HG03066 (cell line): ENCODE results near the gene CACNA2D3.

Experiments used
- ATAC-seq: cut with Tn5 transposase; IDR thresholded peaks from one replicate; pipeline ENCODE4 v1.9.1; 2021; ENCODE audit warnings: low read depth; ENCODE audit not compliant: unreplicated experiment

The CACNA2D3 gene

GRCh38 chr3:54262541-54262940 is 140.2 kb downstream of the CACNA2D3 start:
- ATAC-seq = no peak

- no peak for ATAC-seq
Observed at GRCh38 chr3:54262946-54263345, 140.6 kb downstream of the CACNA2D3 start.

- ATAC-seq = no peak
Observed at GRCh38 chr3:54264050-54264449, 141.7 kb downstream of the CACNA2D3 start.

GRCh38 chr3:54270816-54271526 is 148.6 kb downstream of the CACNA2D3 start:
- no peak for ATAC-seq

- ATAC-seq = no peak
Observed at GRCh38 chr3:54273791-54274190, 151.4 kb downstream of the CACNA2D3 start.

- no peak for ATAC-seq
Observed at GRCh38 chr3:54274607-54275006, 152.3 kb downstream of the CACNA2D3 start.

GRCh38 chr3:54279005-54279583 is 156.7 kb downstream of the CACNA2D3 start:
- no peak for ATAC-seq

- no peak for ATAC-seq
Observed at GRCh38 chr3:54283470-54283869, 161.1 kb downstream of the CACNA2D3 start.

- no peak for ATAC-seq
Observed at GRCh38 chr3:54294214-54294613, 171.9 kb downstream of the CACNA2D3 start.

GRCh38 chr3:54296531-54296930 is 174.2 kb downstream of the CACNA2D3 start:
- no peak for ATAC-seq

GRCh38 chr3:54299169-54299935 is 177.0 kb downstream of the CACNA2D3 start:
- no peak for ATAC-seq

GRCh38 chr3:54303517-54304375 is 181.4 kb downstream of the CACNA2D3 start:
- ATAC-seq = no peak

GRCh38 chr3:54304877-54305276 is 182.5 kb downstream of the CACNA2D3 start:
- ATAC-seq = no peak

- no peak for ATAC-seq
Observed at GRCh38 chr3:54305409-54306099, 183.2 kb downstream of the CACNA2D3 start.

- ATAC-seq = no peak
Observed at GRCh38 chr3:54307566-54308180, 185.3 kb downstream of the CACNA2D3 start.

- ATAC-seq = no peak
Observed at GRCh38 chr3:54309601-54310000, 187.2 kb downstream of the CACNA2D3 start.

- ATAC-seq = no peak
Observed at GRCh38 chr3:54311211-54311747, 188.9 kb downstream of the CACNA2D3 start.

GRCh38 chr3:54312156-54312899 is 190.0 kb downstream of the CACNA2D3 start:
- ATAC-seq = no peak

GRCh38 chr3:54313418-54313817 is 191.1 kb downstream of the CACNA2D3 start:
- no peak for ATAC-seq
